H9 (cell line): ENCODE measurements around the gene RANBP9. TPM values are rescaled to one million over a fixed set of nuclear protein-coding genes. Genes with fewer than 3 reads are reported as not detected.

Source experiments
- DNase-seq: peaks from one replicate; pipeline ENCODE4 v3.0.0-alpha.2; 2017
- H2AFZ ChIP-seq: one replicate; pipeline ENCODE4 v1.6.1; 2013; ENCODE audit warnings: mild to moderate bottlenecking, low read length, control low read depth, moderate library complexity
- H2AK5ac ChIP-seq: 2 replicates; pipeline ENCODE4 v1.6.1; 2013; ENCODE audit warnings: low read length, control low read depth, mixed read lengths; ENCODE audit not compliant: insufficient read length
- H2BK120ac ChIP-seq: one replicate; pipeline ENCODE4 v1.6.1; 2013; ENCODE audit warnings: low read depth, mild to moderate bottlenecking, low read length, control low read depth, inconsistent platforms; ENCODE audit not compliant: poor library complexity, severe bottlenecking
- H2BK12ac ChIP-seq: 2 replicates; pipeline ENCODE4 v1.6.1; 2013; ENCODE audit warnings: low read length, control low read depth, mixed read lengths, low read depth; ENCODE audit not compliant: insufficient read length
- H2BK15ac ChIP-seq: 2 replicates; pipeline ENCODE4 v1.6.1; 2013; ENCODE audit warnings: low read depth, low read length, control low read depth
- H2BK20ac ChIP-seq: one replicate; pipeline ENCODE4 v1.6.1; 2013; ENCODE audit warnings: low read depth, mild to moderate bottlenecking, low read length, control low read depth, inconsistent platforms; ENCODE audit not compliant: poor library complexity, severe bottlenecking
- H2BK5ac ChIP-seq: 2 replicates; pipeline ENCODE4 v1.6.1; 2013; ENCODE audit warnings: low read length, control low read depth, mixed read lengths; ENCODE audit not compliant: insufficient read length
- H3K14ac ChIP-seq: 2 replicates; pipeline ENCODE4 v1.6.1; 2013; ENCODE audit warnings: low read length, control low read depth; ENCODE audit not compliant: insufficient read depth
- H3K18ac ChIP-seq: 2 replicates; pipeline ENCODE4 v1.6.1; 2013; ENCODE audit warnings: low read depth, mild to moderate bottlenecking, mixed read lengths, low read length, control low read depth; ENCODE audit not compliant: insufficient read length
- H3K23ac ChIP-seq: 2 replicates; pipeline ENCODE4 v1.6.1; 2013; ENCODE audit warnings: low read length, control low read depth, mixed read lengths, low read depth; ENCODE audit not compliant: insufficient read length
- H3K23me2 ChIP-seq: 2 replicates; pipeline ENCODE4 v1.6.1; 2013; ENCODE audit warnings: low read depth, mild to moderate bottlenecking, mixed read lengths, low read length, control low read depth; ENCODE audit not compliant: insufficient read length, poor library complexity, severe bottlenecking
- H3K27ac ChIP-seq: 2 replicates; pipeline ENCODE4 v1.5.1; 2013; ENCODE audit warnings: low read length, control low read depth, mixed read lengths, low read depth; ENCODE audit not compliant: insufficient read length
- H3K27me3 ChIP-seq: 2 replicates; pipeline ENCODE4 v1.6.1; 2013; ENCODE audit warnings: low read length, control low read depth, inconsistent platforms; ENCODE audit not compliant: insufficient read depth
- H3K4ac ChIP-seq: 2 replicates; pipeline ENCODE4 v1.6.1; 2013; ENCODE audit warnings: low read depth, mild to moderate bottlenecking, control low read depth, inconsistent platforms, low read length, moderate library complexity
- H3K4me1 ChIP-seq: 2 replicates; pipeline ENCODE4 v1.6.1; 2013; ENCODE audit warnings: low read length, control low read depth, inconsistent platforms; ENCODE audit not compliant: insufficient read depth
- H3K4me2 ChIP-seq: 2 replicates; pipeline ENCODE4 v1.6.1; 2013; ENCODE audit warnings: low read length, control low read depth, mixed read lengths; ENCODE audit not compliant: insufficient read length, insufficient read depth
- H3K56ac ChIP-seq: 2 replicates; pipeline ENCODE4 v1.6.1; 2013; ENCODE audit warnings: low read depth, mild to moderate bottlenecking, mixed read lengths, low read length, control low read depth; ENCODE audit not compliant: insufficient read length
- H3K79me1 ChIP-seq: 2 replicates; pipeline ENCODE4 v1.6.1; 2013; ENCODE audit warnings: low read depth, mild to moderate bottlenecking, moderate library complexity, low read length, control low read depth, inconsistent platforms; ENCODE audit not compliant: insufficient read depth, poor library complexity, severe bottlenecking
- H3K79me2 ChIP-seq: 2 replicates; pipeline ENCODE4 v1.6.1; 2013; ENCODE audit warnings: low read length, control low read depth, inconsistent platforms; ENCODE audit not compliant: insufficient read depth
- H3K9ac ChIP-seq: 2 replicates; pipeline ENCODE4 v1.6.1; 2013; ENCODE audit warnings: low read length, control low read depth, mixed read lengths; ENCODE audit not compliant: insufficient read length; ENCODE audit errors: extremely low read depth
- H3K9me3 ChIP-seq: one replicate; pipeline ENCODE4 v1.6.1; 2013; ENCODE audit warnings: low read depth, low read length, inconsistent platforms; ENCODE audit not compliant: control insufficient read depth
- H3T11ph ChIP-seq: one replicate; pipeline ENCODE4 v1.6.1; 2013; ENCODE audit warnings: mild to moderate bottlenecking, low read length, control low read depth, inconsistent platforms
- H4K20me1 ChIP-seq: one replicate; pipeline ENCODE4 v1.6.1; 2013; ENCODE audit not compliant: control insufficient read depth, insufficient read length, insufficient read depth
- H4K5ac ChIP-seq: 2 replicates; pipeline ENCODE4 v1.6.1; 2013; ENCODE audit warnings: low read depth, mild to moderate bottlenecking, mixed read lengths, low read length, control low read depth; ENCODE audit not compliant: insufficient read length
- H4K8ac ChIP-seq: replicated peaks from 2 replicates; pipeline ENCODE4 v1.6.1; 2013; ENCODE audit warnings: low read length, control low read depth, mixed read lengths, low read depth; ENCODE audit not compliant: insufficient read length
- H4K91ac ChIP-seq: 2 replicates; pipeline ENCODE4 v1.6.1; 2013; ENCODE audit warnings: low read depth, mild to moderate bottlenecking, moderate library complexity, mixed read lengths, low read length, control low read depth; ENCODE audit not compliant: insufficient read length
- H3K27ac Mint-ChIP-seq, 3 experiments: 2 replicates in 2 of 3; 3 replicates in 1 of 3; pipeline ENCODE4 v1.8.0; 2020 to 2021; ENCODE audit warnings: mixed read lengths in 3 of 3, mild to moderate bottlenecking in 1 of 3, moderate library complexity in 1 of 3
- H3K27me3 Mint-ChIP-seq: 2 replicates; pipeline ENCODE4 v1.8.0; 2021; ENCODE audit warnings: low read depth, mild to moderate bottlenecking, moderate library complexity, mixed read lengths
- H3K36me3 Mint-ChIP-seq, 3 experiments: 2 replicates in 2 of 3; 3 replicates in 1 of 3; pipeline ENCODE4 v1.8.0; 2020 to 2021; ENCODE audit warnings: low read depth in 3 of 3, mixed read lengths in 3 of 3; ENCODE audit not compliant: insufficient read depth in 1 of 3
- H3K4me1 Mint-ChIP-seq, 2 experiments: 2 replicates each; pipeline ENCODE4 v1.8.0; 2020; ENCODE audit warnings: mixed read lengths in 2 of 2
- H3K4me3 Mint-ChIP-seq, 2 experiments: 2 replicates in 1 of 2; 3 replicates in 1 of 2; pipeline ENCODE4 v1.8.0; 2020 to 2021; ENCODE audit warnings: mild to moderate bottlenecking in 2 of 2, mixed read lengths in 2 of 2, moderate library complexity in 1 of 2
- H3K9me3 Mint-ChIP-seq, 2 experiments: 2 replicates in 1 of 2; 3 replicates in 1 of 2; pipeline ENCODE4 v1.8.0; 2020; ENCODE audit warnings: mild to moderate bottlenecking in 2 of 2, mixed read lengths in 2 of 2, moderate library complexity in 1 of 2
- CTCF ChIP-seq: fragments of 200-600 bp; sonication (generic); conservative IDR thresholded peaks from 3 replicates; pipeline ENCODE4 v1.8.0; 2021; ENCODE audit warnings: antibody characterized with exemption, mild to moderate bottlenecking
- WGBS: extraction: QIAGEN DNeasy Blood & Tissue Kit; methylation state at CpG from one replicate; pipeline ENCODE4 v1.1.7; 2013; ENCODE audit warnings: missing lambda C conversion rate, low lambda C conversion rate, mixed read lengths; ENCODE audit not compliant: insufficient read length; ENCODE audit errors: extremely low coverage; 5-methylcytosine and 5-hydroxymethylcytosine counted together
- total RNA-seq: library from RNA; stranded (reverse); gene quantifications from 2 replicates; pipeline ENCODE4 v1.2.1, GENCODE V29; 2021

Gene RANBP9
- total RNA-seq, 1 experiment from 2014 or later, result 37.2 TPM

- no peaks in the 10 kb centered on the region for H3K9me3 ChIP-seq
- no peak overlapping the region for H3K9ac ChIP-seq
- no peak overlapping the region for H2AK5ac ChIP-seq
- H3K4me2 ChIP-seq, result no peak overlapping the region
- no peaks in the 10 kb centered on the region for H3K4me1 ChIP-seq
- no peak overlapping the region for H2BK20ac ChIP-seq
- H4K91ac ChIP-seq, result no peak overlapping the region
- no peak overlapping the region for H2BK12ac ChIP-seq
- H3K4me1 Mint-ChIP-seq, result no peaks in the 10 kb centered on the region
- no peak overlapping the region for H3K56ac ChIP-seq
- no peak overlapping the region for H2BK15ac ChIP-seq
- H3K9me3 Mint-ChIP-seq, result no peaks in the 10 kb centered on the region
- DNase-seq, result no peak
- peaks cover 7 to 43% (median 20%) of the 10 kb centered on the region in 3 experiments; a peak in 6 of 7 replicates for H3K36me3 Mint-ChIP-seq
- no peaks in the 10 kb centered on the region for H3K79me1 ChIP-seq
- H2AFZ ChIP-seq, result no peak overlapping the region
- no peak overlapping the region for H4K5ac ChIP-seq
- no peak overlapping the region for H2BK120ac ChIP-seq
- H3K18ac ChIP-seq, result no peak overlapping the region
- H4K8ac ChIP-seq, result no peak overlapping the region
- WGBS, result no CpG with 5 or more reads among the region's 21 CpGs
- H4K20me1 ChIP-seq, result no peaks in the 10 kb centered on the region
- no peaks in the 10 kb centered on the region for H3K23me2 ChIP-seq
- H3K27me3 ChIP-seq, result no peaks in the 10 kb centered on the region
- no peak overlapping the region for H3K14ac ChIP-seq
- H2BK5ac ChIP-seq, result no peak overlapping the region
- H3K23ac ChIP-seq, result no peak overlapping the region
- H3K27ac ChIP-seq, result no peak overlapping the region
- no peak overlapping the region for H3T11ph ChIP-seq
- no peak for TF ChIP-seq CTCF
- no peaks in the 10 kb centered on the region for H3K27me3 Mint-ChIP-seq
- no peaks in the 10 kb centered on the region for H3K79me2 ChIP-seq
- no peak overlapping the region for H3K4me3 Mint-ChIP-seq
- H3K4ac ChIP-seq, result no peak overlapping the region
- no peak overlapping the region for H3K27ac Mint-ChIP-seq
These were observed 120.3 kb downstream of the RANBP9 start for GRCh38 chr6:13591205-13591921.
